ENCODE data around the gene CDC42EP5.

DNA sequence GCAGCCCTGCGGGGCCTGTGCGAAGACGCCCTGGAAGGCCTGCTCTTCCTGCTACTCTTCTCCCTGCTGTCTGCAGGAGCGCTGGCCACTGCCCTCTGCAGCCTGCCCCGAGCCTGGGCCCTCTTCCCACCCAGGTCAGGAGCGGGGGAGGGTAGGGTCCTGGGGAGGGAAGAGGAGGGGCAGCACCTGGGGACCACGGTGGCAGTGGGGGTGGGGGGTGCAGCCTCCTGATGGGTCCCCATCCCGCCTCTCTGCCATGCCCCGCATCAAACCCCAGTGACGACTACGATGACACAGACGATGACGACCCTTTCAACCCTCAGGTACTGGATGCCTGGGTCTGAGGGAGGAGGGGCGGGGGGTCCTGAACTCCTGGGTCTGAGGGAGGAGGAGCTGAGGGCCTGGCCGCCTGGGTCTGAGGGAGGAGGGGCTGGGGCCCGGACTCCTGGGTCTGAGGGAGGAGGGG is 37.5 kb downstream of the CDC42EP5 start:
- TF ChIP-seq CTCF (conservative IDR thresholded peaks at IDR 0.05): no peak
- no peak for TF ChIP-seq ZFX (IDR thresholded peaks at IDR 0.05)
